Progenitor cell of endocrine pancreas (in vitro differentiated cells): ENCODE results near the gene SNAP29. TPM values are rescaled to one million over a fixed set of nuclear protein-coding genes. Genes with fewer than 3 reads are reported as not detected.
"Not testable (repeated sequence)": the region's sequence is repeated elsewhere in the genome, so short reads cannot be mapped to it uniquely, and the experiment has no call there.

Source experiments
- DNase-seq: peaks from one replicate; pipeline ENCODE4 v3.0.0; 2021; ENCODE audit warnings: low spot score; ENCODE audit not compliant: unreplicated experiment
- H3K27ac Mint-ChIP-seq: 2 replicates; pipeline ENCODE4 v1.8.0; 2021; ENCODE audit warnings: mild to moderate bottlenecking, moderate library complexity, mixed read lengths
- H3K27me3 Mint-ChIP-seq: 2 replicates; pipeline ENCODE4 v1.8.0; 2021; ENCODE audit warnings: mixed read lengths
- H3K36me3 Mint-ChIP-seq: 2 replicates; pipeline ENCODE4 v1.8.0; 2022; ENCODE audit warnings: mixed read lengths; ENCODE audit not compliant: insufficient read depth
- H3K4me1 Mint-ChIP-seq: 2 replicates; pipeline ENCODE4 v1.8.0; 2021; ENCODE audit warnings: low read depth, mixed read lengths
- H3K4me3 Mint-ChIP-seq: 2 replicates; pipeline ENCODE4 v1.8.0; 2021; ENCODE audit warnings: low read depth, mild to moderate bottlenecking, moderate library complexity, mixed read lengths
- H3K9me3 Mint-ChIP-seq: 2 replicates; pipeline ENCODE4 v1.8.0; 2021; ENCODE audit warnings: low read depth, mixed read lengths
- total RNA-seq: library from RNA; stranded (reverse); gene quantifications from 2 replicates; pipeline ENCODE4 v1.2.1, GENCODE V29; 2021
- TF ChIP-seq, protein P1 (sequence below): fragments of 200-600 bp; sonication (generic); IDR thresholded peaks from one replicate; pipeline ENCODE4 v1.5.0; 2021; ENCODE audit warnings: antibody characterized with exemption, mild to moderate bottlenecking; ENCODE audit not compliant: unreplicated experiment

The SNAP29 gene
- total RNA-seq, 1 donor from 2014 or later, result 20.6 TPM

DNA sequence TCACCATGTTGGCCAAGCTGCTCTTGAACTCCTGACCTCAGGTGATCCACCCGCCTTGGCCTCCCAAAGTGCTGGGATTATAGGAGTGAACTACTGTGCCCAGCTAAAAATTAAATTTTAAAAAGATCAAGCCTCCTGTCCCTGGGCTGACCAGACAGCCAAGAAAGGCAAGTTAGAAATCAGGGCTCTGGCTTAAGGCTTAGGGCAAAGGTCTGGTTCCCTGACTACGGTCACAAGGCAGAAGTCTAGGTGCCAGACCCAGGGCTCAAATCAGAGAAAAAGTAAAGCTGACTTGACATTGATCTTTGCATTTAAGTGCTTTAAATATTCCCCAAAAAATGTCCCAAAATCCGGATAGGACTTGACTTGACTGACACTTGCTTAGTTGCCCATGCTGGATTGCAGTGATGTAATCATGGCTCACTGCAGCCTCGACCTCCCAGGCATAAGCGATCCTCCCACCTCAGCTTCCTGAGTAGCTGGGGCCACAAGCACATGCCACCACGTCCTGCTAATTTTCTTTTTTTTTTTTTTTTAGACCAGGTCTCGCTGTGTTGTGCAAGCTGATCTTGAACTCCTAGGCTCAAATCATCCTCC is 41.1 kb downstream of the SNAP29 start:
- Mint-ChIP-seq H3K27me3 (no peaks in the 10 kb centered on the region), H3K4me3 (no peak overlapping the region), H3K27ac (no peak overlapping the region), H3K9me3 (no peaks in the 10 kb centered on the region), H3K4me1 (no peaks in the 10 kb centered on the region), H3K36me3 (no peaks in the 10 kb centered on the region)
- TF ChIP-seq, protein P1, sequence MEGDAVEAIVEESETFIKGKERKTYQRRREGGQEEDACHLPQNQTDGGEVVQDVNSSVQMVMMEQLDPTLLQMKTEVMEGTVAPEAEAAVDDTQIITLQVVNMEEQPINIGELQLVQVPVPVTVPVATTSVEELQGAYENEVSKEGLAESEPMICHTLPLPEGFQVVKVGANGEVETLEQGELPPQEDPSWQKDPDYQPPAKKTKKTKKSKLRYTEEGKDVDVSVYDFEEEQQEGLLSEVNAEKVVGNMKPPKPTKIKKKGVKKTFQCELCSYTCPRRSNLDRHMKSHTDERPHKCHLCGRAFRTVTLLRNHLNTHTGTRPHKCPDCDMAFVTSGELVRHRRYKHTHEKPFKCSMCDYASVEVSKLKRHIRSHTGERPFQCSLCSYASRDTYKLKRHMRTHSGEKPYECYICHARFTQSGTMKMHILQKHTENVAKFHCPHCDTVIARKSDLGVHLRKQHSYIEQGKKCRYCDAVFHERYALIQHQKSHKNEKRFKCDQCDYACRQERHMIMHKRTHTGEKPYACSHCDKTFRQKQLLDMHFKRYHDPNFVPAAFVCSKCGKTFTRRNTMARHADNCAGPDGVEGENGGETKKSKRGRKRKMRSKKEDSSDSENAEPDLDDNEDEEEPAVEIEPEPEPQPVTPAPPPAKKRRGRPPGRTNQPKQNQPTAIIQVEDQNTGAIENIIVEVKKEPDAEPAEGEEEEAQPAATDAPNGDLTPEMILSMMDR, result no peak
- no peak for DNase-seq

DNA sequence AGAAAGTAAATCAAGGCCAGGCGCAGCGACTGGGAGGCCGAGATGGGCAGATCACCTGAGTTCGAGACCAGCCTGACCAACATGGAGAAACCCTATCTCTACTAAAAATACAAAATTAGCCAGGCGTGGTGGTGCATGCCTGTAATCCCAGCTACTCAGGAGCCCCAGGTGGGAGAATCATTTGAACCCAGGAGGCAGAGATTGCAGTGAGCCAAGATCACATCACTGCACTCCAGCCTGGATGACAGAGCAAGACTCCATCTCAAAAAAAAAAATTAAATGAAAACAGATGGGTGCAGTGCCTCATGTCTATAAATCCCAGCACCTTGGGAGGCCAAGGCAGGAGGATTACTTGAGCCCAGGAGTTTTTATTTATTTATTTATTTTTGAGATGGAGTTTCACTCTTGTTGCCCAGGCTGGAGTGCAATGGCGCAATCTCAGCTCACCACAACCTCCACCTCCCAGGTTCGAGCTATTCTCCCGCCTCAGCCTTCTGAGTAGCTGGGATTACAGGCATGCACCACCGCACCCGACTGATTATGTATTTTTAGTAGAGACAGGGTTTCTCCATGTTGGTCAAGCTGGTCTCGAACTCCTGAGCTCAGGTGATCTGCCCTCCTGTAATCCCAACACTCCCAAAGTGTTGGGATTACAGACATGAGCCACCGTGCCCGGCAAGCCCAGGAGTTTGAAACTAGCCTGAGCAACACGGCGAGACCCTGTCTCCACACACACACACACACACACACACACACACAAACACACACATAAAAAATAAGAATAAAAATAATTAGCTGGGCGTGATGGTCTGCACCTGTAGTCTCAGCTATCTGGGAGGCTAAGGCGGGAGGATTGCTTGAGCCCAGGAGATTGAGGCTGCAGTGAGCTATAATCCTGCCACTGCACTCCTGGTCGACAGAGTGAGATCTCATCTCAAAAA is 42.6 kb downstream of the SNAP29 start:
- H3K4me1 Mint-ChIP-seq, DNase-seq, H3K9me3 Mint-ChIP-seq, H3K4me3 Mint-ChIP-seq, H3K27ac Mint-ChIP-seq, H3K36me3 Mint-ChIP-seq, H3K27me3 Mint-ChIP-seq: not testable (repeated sequence)

DNA sequence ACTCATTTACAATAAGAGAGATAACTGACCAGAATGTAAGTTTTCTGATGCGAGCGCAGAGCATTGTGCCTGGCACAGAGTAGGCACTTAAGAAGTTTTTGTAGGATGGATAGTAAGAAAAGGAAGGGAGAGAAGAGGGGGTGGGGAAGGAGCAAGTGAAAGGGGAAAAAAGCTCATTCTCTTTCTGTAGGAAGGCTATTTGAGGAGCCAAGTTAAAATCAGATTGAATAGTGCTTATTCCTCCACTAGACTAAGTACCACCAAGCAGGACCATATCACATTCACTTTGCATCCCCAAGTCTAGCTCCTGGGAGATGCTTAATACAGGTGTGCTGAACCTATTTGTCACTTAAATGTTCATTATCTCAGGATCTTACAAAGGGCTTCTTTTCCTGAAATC is 44.3 kb downstream of the SNAP29 start:
- Mint-ChIP-seq H3K36me3 (no peaks in the 10 kb centered on the region), H3K4me1 (no peaks in the 10 kb centered on the region), H3K9me3 (no peaks in the 10 kb centered on the region), H3K4me3 (no peak overlapping the region), H3K27me3 (peaks cover 2% of the 10 kb centered on the region), H3K27ac (no peak overlapping the region)
- DNase-seq, result no peak
- TF ChIP-seq, protein P1, result no peak

DNA sequence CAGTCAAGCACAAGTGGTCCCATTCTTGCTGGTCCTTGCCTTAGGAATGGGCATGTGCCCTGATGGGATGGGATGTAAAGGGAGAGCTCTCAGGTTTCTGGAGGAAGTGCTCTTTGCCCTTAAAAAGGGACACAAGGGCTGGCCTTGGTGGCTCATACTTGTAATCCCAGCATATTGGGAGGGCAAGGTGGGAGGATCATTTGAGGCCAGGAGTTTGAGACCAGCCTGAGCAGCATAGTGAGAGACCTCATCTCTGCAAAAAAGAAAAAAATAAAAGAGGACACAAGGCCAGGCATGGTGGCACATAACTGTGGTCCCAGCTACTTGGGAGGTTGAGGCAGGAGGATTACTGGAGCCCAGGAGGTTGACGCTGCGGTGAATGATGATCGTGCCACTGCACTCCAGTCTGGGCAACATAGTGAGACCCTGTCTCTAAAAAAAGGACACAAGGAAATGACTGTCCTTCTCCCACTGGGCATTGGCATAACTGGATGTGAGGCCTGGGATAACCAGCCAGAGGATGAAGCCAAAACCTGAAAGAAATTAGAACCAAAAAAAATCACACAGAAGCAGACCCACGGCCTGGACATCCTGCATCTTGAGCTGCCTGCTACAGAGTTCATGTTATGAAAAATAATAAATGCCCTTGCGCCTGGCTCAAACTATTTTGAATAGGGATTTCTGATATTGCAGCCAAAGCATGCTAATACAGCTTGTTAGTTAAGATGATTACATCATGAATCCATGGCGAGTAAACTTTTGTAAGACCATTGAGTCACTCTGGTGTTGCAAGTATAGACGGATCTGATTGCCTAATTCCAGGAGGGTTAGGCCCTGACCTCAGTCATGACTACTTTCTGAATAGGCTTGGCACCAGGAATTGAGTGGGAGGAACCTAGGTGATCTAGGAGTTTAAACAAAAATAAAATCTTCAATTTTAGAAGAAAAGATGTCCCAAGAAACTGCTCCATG is 45.5 kb downstream of the SNAP29 start:
- no peaks in the 10 kb centered on the region for H3K4me1 Mint-ChIP-seq
- H3K36me3 Mint-ChIP-seq, result no peaks in the 10 kb centered on the region
- TF ChIP-seq, protein P1, result no peak
- peaks cover 2% of the 10 kb centered on the region for H3K27me3 Mint-ChIP-seq
- H3K9me3 Mint-ChIP-seq, result no peaks in the 10 kb centered on the region
- no peak overlapping the region for H3K4me3 Mint-ChIP-seq
- DNase-seq, result no peak
- H3K27ac Mint-ChIP-seq, result no peak overlapping the region

DNA sequence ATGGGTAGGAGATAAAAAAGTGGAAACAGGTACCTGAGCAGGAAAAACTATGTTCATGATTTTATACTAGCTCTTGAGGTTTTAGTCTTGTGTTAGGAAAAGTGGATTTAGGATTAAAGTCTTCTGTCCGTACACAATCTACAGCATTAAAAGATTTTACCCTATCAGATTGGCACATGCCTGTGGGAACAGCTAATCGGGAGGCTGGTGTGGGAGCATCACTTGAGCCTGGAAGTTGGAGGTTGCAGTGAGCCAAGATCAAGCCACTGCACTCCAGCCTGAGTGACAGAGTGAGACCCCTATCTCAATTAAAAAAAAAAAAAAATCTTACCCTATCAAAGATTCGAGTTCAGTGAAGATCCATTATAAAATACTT is 46.2 kb downstream of the SNAP29 start:
- Mint-ChIP-seq H3K4me3 (no peak overlapping the region), H3K27me3 (peaks cover 2% of the 10 kb centered on the region), H3K4me1 (no peaks in the 10 kb centered on the region), H3K27ac (no peak overlapping the region), H3K9me3 (no peaks in the 10 kb centered on the region), H3K36me3 (no peaks in the 10 kb centered on the region)
- no peak for DNase-seq
- TF ChIP-seq, protein P1, result no peak
